Endothelial cell of umbilical vein (primary cell): Measurements from ENCODE around the gene TMEM229B.

Experiments
- EZH2 ChIP-seq: IDR thresholded peaks from 2 replicates; pipeline ENCODE4 v1.6.1; 2012; ENCODE audit warnings: borderline replicate concordance, low read depth, mild to moderate bottlenecking, moderate library complexity, low read length, inconsistent platforms; ENCODE audit not compliant: severe bottlenecking
- JUN ChIP-seq: IDR thresholded peaks from 2 replicates; pipeline ENCODE4 v1.6.1; 2011; ENCODE audit warnings: borderline replicate concordance, low read depth; ENCODE audit not compliant: insufficient read length, insufficient read depth
- POLR2A ChIP-seq: IDR thresholded peaks from 2 replicates; pipeline ENCODE4 v1.6.1; 2012; ENCODE audit warnings: low read depth, mild to moderate bottlenecking, control low read depth, low read length
- TF ChIP-seq, protein P1 (sequence below), 2 donors: IDR thresholded peaks; 1 replicate in 1 of 2; 2 replicates in 1 of 2; pipeline ENCODE4 v1.5.1; 2011; ENCODE audit warnings: low read length in 2 of 2, mild to moderate bottlenecking in 2 of 2, moderate library complexity in 2 of 2, control low read depth in 1 of 2, inconsistent platforms in 1 of 2, low read depth in 1 of 2; ENCODE audit not compliant: insufficient read depth in 1 of 2; ENCODE audit errors: extremely low read depth in 1 of 2
- TF ChIP-seq, protein P2 (sequence below): IDR thresholded peaks from 2 replicates; pipeline ENCODE4 v1.6.1; 2011; ENCODE audit not compliant: insufficient read depth, insufficient read length

DNA sequence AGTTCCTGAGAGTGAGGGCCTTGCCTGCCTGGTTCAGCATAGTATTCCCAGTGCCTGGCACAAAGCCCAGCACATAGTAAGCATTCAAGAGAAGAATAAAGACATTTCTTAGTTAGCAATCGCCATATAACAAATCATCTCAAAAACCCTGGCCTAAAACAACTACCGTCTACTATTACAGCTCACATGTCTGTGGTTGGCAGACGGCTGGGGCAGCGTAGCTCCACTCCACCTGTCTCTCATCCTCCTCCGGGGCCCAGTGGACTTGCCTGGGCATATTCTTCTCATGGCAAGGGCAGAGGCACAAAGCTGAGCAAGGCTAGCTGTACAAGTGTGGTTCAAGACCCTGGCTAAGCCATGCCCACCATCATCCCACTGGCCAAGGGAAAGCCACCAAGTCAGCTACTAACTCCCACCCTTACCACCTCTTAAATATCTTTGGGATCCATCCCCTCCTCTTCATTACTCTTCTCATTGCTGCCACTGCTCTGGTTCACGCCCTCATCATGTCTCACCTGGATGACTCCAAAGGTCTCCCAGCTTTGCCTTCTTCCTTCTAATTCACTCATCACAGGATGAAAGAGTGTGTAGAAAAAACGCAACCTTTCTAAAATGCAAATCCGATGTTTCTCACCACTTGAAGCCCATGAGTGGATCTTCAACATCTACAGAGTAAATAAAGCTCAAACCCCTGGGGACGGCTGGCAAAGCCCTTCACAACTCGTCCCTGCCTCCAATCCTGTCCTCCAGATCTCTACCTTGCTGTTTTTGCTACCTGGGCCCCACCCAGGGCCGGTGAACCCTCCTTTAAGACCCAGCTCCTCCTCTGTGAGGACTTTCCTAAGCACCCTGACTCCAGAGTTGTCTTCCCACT lies 10.4 kb downstream of the TMEM229B start:
- TF ChIP-seq, protein P1, sequence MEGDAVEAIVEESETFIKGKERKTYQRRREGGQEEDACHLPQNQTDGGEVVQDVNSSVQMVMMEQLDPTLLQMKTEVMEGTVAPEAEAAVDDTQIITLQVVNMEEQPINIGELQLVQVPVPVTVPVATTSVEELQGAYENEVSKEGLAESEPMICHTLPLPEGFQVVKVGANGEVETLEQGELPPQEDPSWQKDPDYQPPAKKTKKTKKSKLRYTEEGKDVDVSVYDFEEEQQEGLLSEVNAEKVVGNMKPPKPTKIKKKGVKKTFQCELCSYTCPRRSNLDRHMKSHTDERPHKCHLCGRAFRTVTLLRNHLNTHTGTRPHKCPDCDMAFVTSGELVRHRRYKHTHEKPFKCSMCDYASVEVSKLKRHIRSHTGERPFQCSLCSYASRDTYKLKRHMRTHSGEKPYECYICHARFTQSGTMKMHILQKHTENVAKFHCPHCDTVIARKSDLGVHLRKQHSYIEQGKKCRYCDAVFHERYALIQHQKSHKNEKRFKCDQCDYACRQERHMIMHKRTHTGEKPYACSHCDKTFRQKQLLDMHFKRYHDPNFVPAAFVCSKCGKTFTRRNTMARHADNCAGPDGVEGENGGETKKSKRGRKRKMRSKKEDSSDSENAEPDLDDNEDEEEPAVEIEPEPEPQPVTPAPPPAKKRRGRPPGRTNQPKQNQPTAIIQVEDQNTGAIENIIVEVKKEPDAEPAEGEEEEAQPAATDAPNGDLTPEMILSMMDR (IDR thresholded peaks at IDR 0.05; ENCODE audit: extremely low read depth in 1 of 2, insufficient read depth in 1 of 2, low read depth in 1 of 2, low read length in 2 of 2), result no peak
- TF ChIP-seq, protein P2, sequence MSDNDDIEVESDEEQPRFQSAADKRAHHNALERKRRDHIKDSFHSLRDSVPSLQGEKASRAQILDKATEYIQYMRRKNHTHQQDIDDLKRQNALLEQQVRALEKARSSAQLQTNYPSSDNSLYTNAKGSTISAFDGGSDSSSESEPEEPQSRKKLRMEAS, result no peak
- TF ChIP-seq JUN (no peak), EZH2 (no peak), POLR2A (no peak)
